Measurements from ENCODE around the gene LZTR1.

The LZTR1 gene

DNA sequence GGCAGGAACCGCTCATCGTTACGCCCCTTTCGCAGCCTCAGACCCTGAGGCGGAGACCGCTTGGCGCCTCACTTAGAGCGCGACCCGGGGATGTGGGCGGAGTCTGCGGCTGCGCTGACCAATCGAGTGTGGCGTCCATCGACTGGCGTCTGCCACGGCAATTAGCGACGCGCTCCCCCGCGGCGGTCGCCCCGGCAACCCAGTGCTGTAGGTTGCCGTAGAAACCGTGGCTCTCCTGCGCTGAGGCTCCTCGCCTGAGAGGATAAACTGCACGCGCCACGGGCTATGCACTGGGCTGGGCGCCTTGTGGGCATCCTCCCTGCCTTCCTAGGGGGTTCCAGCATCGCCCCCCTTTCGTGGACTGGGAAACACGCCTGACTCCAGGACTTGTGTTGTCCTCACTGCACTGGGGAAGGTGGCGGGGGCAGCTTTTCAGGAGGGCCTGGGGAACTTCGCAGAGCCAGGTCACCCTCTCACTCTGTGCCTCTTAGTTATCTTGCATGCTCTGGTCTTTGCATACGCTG is 32.2 kb downstream of the LZTR1 start:
- peak; percentile 22 to 76 for DNase-seq (ENCODE audit: low read depth in 2 of 2, low spot score in 1 of 2)

DNA sequence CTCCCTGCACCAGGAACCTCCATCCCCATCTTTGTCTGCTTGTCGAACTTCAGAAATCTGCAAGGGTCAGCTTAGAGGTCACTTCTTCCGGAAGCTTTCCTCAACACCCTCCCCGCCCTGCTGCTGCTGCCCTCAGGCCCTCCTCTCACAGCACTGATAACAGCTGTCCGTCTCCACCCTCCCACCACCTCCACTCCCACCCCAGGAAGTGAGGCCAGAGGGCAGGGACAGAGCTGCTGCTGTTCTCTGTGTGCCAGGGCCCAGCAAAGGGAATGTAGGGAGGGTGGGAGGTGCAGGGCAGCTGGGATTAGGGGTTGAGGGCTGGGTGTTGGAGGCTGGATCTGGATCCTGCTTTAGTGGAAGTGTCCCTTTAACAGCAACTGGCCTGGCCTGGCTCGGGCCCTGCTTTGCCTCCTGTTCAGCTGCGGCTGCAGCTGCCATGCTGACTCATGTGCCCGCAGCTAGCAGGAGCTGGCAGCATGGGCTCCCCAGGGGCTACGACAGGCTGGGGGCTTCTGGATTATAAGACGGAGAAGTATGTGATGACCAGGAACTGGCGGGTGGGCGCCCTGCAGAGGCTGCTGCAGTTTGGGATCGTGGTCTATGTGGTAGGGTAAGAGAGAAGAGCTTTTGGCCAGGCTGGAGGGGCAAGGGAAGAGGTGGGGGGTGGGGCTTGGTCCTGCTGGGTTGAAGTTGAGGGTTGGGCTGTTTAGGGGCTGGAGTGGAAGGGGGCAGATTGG is 32.8 kb downstream of the LZTR1 start, which contains the start of gene P2RX6:
TSS of gene P2RX6 (plus strand) at position 440 of the 740 bp plus-strand sequence. CDS start at position 450, 10 bp downstream.
- DNase-seq (ENCODE audit: low read depth in 2 of 2, low spot score in 1 of 2): no peak

DNA sequence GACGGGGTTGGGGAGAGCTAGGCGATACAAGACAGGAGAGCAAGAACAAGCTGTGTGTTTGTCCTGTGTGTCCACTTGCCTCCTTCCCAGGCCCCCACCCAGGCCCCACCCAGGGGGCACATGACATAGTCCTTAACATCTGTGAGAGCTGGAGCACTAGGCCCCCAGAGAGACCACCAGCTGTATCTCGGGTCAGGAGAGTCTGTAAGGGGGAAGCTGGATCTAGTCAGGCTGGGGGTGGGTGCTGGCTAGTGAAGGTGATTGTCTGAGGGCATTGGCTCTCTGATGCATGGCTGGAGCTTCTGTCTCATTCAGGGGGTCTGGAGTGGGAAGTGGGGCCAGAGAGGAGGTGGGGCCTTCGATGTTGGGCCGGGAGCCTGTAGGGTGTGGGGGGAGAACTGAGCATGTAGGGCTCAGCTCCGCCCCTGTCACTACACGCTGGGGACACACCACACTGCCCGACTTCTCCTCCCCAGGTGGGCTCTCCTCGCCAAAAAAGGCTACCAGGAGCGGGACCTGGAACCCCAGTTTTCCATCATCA is 33.4 kb downstream of the LZTR1 start:
- no peak for DNase-seq (ENCODE audit: low read depth in 2 of 2, low spot score in 1 of 2)

DNA sequence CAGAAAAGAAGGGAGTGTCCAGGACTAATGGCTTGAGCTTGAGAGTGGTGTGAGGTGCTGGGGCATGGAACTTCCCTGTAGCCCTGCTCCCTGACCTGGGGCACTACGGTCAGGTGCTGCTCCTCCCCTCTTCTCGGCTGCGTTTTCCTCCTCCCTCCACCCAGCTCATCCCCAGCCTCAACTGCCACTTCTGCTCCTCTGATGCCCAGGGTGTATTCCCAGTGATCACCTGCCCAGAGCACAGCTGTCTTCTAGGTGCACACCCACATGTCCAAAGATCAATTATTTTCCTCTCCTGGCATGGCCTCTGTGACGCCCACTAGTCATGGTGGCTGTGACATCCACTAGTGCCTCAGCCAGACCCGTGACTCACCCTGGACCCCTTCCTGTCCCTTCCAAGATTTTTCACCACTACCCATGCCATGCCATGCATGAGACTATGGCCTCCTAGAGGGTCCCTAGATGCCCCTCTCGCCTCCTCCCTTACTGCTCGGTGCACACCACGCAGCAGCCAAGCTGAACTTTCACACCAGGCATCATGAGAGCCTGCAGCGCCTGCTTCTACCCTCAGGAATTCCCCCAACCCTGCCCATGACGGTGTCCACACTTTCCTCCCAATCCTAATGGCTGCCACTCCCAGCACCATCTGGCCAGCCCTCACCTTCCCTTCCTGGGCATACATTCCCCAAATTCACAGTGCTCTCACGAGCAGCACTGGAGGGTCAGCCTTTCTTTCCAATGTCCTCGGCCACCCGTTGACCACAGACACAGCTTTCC is 34.7 kb downstream of the LZTR1 start:
- DNase-seq (ENCODE audit: low read depth in 2 of 2, low spot score in 1 of 2): no peak

DNA sequence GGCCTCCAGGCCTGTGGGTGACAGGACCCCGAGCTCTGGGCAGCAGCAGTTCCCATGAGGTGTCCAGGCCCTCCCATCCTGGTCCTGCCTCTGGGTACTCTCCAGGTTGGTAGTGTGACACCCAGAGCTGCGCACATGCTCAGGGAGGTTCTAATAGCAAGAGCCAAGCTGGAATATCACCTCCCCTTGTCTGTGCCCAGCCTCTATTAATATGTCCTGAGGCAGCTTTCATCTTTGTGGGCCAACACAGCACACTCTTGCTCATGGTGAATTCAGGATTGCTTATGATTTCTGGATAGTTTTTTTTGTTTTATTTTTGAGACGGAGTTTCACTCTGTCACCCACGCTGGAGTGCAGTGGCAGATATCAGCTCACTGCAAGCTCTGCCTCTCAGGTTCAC is 36.2 kb downstream of the LZTR1 start:
- DNase-seq (ENCODE audit: low read depth in 2 of 2, low spot score in 1 of 2): no peak

DNA sequence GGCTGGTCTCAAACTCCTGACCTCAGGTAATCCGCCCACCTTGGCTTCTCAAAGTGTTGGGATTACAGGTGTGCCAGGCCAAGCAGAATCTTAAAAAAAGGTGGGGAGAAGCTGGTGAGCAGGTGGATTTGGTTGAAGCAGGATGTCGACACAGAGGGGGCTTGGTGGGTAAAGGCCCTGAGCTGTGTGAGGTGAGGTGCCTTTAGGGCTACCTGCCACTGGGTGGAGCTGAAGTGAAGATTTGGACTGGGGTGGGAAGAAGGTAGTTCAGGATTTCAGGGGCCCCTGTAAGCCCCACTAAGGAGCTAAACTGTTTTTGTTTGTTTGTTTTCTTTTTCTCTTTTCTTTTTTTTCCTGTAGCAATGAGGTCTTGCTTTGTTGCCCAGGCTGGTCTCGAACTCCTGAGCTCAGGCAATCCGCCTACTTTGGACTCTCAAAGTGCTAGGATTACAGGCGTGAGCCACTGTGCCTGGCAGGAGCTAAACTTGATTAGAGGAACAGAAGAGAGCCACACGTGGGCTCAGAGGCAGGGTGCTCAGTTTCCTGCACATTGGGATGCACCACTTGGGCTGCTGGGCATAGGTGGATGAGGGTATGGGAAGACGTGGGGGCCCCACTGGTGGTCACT is 38.8 kb downstream of the LZTR1 start:
- no peak for DNase-seq (ENCODE audit: low read depth in 2 of 2, low spot score in 1 of 2)

DNA sequence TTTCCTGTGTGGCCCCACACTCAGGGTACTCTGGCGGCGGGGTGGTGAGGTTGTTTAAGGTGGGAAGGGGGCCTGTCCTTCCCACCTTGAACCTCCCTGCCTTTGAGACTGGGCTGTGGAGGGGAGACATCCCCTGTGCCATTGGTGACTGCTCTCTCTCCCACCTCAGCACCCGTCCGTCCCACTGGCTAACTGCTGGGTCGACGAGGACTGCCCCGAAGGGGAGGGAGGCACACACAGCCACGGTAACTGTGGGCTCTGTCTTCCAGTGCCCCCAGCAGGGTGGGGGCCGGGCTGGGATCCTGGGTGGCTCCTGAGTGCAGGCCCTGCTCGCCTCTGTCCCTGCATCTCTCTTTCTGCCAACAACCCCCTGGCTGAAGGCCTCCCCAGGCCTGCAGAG is 40.4 kb downstream of the LZTR1 start:
- DNase-seq (ENCODE audit: low read depth in 2 of 2, low spot score in 1 of 2): no peak

DNA sequence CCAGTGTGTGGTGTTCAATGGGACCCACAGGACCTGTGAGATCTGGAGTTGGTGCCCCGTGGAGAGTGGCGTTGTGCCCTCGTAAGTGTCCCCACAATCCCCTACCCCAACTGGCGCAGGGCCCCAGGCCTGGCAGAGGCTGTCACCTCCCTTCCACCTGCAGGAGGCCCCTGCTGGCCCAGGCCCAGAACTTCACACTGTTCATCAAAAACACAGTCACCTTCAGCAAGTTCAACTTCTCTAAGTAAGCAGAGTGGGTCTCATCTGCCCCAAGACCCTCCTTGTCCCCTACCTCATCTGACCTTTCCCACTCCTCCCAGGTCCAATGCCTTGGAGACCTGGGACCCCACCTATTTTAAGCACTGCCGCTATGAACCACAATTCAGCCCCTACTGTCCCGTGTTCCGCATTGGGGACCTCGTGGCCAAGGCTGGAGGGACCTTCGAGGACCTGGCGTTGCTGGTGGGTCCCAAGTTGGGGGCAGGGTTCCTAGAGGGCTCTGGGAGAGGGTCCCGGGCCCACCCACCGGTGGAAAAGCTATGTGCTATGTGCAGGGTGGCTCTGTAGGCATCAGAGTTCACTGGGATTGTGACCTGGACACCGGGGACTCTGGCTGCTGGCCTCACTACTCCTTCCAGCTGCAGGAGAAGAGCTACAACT is 41.0 kb downstream of the LZTR1 start:
- no peak for DNase-seq (ENCODE audit: low read depth in 2 of 2, low spot score in 1 of 2)

DNA sequence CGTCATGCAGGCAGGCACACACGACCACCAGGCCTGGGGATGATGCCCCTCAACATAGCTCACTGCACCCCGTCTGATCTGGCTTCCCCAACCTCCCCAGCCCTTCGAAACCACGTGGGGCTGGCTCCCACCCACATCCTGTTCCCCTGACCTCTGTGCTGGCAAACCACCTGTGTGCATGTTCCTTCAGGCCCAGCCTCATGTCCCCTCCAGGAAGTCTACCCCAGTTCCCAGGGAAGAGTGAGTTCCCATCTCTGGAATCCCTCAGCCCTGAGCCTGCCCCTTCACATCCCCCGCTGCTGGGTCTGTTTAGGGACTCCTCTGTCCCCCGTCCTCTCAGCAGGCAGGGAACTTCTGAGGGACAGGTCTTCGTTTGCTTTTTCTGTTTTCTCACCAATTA is 43.2 kb downstream of the LZTR1 start:
- peak in 1 of 2 donors; percentile 16 for DNase-seq (ENCODE audit: low read depth in 2 of 2, low spot score in 1 of 2)

DNA sequence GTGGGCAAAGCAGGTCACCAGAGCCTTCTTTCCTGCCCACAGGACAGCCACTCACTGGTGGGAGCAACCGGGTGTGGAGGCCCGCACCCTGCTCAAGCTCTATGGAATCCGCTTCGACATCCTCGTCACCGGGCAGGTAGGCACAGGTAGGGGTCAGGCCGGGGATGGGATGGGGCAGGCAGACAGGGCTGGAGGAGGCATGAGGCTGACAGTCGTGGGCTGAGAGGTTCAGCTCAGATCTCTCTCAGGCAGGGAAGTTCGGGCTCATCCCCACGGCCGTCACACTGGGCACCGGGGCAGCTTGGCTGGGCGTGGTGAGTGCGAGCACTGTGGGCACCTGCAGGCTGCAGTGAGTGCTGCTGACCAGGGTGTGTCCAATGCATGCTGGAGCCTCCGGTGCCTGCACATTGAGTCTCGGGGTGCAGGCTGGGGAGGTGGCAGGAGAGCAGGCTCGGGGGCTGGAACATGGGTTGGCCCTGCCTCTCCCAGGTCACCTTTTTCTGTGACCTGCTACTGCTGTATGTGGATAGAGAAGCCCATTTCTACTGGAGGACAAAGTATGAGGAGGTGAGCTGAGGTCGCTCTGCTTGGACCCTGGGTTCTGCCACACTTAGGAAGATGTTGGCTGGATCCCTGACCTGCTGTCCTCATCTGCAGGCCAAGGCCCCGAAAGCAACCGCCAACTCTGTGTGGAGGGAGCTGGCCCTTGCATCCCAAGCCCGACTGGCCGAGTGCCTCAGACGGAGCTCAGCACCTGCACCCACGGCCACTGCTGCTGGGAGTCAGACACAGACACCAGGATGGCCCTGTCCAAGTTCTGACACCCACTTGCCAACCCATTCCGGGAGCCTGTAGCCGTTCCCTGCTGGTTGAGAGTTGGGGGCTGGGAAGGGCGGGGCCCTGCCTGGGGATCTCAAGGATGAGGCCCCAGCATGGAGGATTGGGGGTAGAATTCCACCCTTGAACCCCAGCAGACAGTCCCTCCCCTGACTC is 44.0 kb downstream of the LZTR1 start:
- no peak for DNase-seq (ENCODE audit: low read depth in 2 of 2, low spot score in 1 of 2)

DNA sequence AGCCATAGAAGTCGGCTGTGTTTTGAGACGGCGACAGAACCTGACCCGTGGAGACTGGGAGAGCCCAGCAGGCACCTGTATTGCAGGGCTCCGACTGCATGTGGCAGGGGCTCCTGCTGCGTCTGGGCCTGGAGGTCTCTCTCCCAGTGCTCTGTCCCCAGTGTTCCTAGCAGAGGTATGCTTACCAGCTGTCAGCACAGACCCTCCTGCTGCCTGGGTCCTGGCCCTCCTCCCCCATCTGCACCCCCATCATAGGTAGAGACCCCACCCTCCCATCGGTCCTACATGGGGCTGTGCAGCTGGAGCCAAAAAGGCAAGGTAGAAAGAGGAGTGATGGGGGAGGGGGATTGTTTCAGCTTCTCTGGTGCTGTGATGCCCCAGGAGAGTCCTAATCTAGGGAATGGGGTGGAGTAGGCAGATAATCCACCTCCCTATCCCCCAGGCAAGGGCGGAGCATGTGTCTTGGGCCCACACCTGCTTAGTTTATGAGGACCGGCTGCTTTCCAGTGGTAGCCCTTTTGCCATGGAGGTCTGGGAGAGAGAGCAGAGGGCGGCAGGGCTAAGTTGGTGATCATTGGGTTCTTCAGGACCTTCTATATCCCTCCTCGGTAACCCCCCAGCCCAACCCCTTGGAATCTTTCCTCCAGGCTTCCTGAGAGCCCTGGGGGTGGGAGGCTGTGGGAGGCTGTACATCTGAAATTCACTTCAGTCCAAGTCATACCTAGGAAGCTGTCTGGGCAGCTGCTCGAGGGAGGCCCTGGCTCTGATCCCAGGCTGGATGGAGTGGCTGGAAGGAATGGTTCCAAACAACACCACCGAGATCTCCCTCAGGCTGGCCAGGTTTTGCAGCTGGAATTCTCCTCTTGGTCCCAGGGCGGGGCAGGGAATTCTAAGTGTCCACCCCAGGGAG is 44.9 kb downstream of the LZTR1 start:
- DNase-seq (ENCODE audit: low read depth in 2 of 2, low spot score in 1 of 2): no peak

DNA sequence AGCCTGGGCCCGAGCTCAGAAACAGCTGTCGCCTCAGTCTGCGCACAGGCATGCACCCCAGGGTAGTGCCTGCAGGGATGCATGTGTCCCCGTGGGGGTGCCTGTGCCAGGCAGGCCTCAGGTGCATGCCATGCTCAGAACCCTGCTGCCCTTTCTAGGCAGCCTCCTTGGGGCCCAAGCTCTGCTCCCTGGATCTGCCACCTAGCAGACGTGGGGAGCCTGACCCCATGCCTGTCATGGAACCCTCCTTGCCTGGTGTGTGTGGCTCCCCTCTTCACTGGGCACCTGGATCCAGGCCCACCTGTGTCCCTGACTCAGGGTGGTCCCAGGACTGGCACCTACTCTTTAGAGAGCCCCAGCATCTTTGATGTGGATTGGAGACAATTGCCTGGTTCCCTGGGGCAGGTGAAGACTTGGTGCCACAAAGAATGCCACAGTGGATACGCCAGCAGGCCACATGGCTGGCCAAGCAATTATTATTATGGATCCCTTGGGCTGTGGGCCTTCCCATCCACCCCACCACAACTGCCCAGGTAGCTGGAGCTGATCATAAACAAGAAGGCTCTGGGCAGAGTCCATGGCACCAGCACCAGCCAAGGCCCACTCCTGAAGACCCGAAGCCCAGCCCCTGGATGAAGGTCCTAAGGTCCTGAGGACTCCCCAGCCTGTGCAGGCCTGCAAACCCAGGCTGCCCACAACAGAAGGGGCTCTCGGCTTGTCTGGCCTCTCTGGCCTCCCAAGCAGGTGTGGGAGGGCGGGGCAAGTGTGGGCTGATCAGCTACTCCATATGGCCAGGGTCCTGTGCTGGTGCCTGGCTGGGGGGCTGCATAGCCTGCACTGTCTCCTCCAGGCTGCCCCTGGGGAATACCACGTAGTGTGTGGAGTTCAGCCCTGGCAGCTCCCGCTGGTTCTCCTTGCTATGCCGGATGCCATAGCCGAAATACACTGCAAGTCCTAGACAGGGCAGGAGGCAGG is 46.5 kb downstream of the LZTR1 start:
- DNase-seq (ENCODE audit: low read depth in 2 of 2, low spot score in 1 of 2): no peak

DNA sequence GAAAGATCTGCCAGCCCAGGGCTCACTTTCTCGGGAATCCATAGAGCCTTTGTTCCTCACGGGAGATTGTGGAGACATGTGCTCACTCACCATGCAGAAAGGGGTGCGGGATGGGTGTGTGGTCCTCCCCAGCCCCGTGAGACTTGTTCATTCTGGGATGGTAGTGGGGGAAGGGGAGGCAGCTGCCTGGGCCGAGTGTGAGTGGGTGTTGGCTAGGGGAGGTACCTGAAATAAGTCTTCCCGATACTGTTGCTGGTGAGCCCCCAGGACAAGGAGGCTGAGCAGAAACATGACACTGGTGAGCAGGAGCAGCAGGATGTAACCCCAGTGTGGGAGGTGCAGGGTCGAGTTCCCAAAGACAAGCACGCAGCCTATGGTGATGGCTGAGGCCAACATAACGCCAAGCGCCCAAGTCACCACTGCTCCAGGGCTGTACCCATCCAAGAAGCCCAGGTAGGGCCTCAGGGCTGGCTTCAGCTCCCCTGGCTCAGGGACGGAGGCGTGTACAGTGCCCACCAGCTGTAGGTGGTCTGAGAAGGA is 47.5 kb downstream of the LZTR1 start:
- DNase-seq (ENCODE audit: low read depth in 2 of 2, low spot score in 1 of 2): no peak

DNA sequence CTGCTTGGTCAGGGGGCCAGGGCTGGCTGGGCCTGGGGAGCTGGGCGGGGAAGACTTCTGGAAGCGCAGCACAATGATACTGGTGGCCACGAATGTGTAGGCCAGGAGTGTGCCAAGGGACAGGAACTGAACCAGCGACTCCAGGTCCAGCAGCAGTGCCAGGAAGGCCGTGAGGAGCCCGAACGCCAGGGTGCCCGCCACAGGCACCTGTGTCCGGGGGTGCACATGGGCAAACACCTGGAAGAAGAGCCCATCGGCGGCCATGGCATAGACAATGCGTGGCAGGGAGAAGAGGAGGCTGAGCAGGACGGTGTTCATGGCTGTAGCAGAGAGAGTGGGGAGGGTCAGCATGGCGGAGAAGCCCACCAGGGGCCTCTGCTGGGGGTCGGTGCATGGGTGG is 47.9 kb downstream of the LZTR1 start:
- DNase-seq (ENCODE audit: low read depth in 2 of 2, low spot score in 1 of 2): no peak

DNA sequence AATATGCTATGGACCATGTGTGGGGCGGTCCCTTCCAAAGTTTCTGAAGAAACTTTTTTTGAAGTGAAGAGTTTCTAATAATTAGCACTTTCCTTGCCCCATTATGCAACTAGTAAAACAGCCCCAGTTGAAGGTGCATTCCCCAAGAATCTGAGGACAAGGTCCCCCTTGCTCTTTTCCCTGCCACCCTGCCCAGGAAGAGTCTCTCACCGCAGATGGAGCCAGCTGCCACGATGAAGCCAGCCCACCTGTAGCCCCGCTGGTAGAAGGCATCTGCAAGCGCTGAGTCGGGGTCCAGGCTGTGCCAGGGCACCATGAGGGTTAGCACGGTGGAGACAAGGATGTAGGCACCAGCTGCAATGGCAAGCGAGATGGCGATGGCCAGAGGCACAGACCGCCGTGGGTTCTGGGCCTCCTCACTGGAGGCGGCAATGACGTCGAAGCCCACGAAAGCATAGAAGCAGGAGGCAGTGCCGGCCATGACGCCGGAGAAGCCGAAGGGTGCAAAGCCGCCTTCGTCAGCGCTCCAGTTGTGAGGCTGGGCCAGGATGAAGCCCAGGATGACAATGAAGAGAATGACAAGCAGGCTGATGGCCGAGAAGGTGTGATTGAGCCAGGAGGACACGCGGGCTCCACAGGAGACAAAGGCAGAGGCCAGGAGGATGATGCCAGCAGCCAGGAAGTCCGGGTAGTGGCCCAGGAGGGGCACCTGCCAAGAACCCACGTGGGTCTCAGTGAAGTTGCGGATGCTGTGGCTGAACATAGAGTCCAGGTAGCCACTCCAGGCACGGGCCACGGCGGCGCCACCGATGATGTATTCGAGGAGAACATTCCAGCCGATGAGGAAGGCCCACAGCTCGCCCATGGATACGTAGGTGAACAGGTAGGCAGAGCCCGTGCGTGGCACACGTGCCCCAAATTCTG is 48.8 kb downstream of the LZTR1 start:
- DNase-seq (ENCODE audit: low read depth in 2 of 2, low spot score in 1 of 2): no peak

DNA sequence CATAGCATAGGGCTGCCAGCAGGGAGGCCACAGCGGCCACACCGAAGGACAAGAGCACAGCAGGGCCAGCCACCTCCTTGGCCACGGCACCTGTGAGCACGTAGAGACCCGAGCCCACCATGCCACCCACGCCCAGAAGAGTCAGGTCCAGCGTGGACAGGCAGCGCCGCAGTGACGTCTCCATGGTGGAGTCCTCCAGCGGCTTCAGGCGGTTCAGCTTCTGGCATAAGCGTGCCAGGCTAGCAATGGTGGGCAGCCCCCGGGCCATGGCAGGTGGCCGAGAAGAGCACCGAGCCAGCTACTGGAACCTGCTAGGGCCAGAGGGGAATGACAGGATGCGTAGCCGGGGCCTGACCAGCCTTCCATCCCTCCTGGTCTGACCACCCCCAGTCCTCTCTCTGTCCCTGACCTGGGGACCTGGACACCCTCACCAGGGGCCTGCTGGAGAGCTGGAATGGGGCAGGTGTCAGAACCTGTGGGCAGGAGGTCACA is 49.5 kb downstream of the LZTR1 start:
- no peak for DNase-seq (ENCODE audit: low read depth in 2 of 2, low spot score in 1 of 2)

All from stimulated activated CD8-positive, alpha-beta memory T cell treated with anti-CD3 and anti-CD28 coated beads, Interleukin-4, amount 100 ng/mL, for 4 hours (primary cell).